Kidney epithelial cell (primary cell): Measurements from ENCODE around the gene MLN. TPM values are rescaled to one million over a fixed set of nuclear protein-coding genes. Genes with fewer than 3 reads are reported as not detected.

Experiments
- DNase-seq: peaks from one replicate; pipeline ENCODE4 v3.0.0-alpha.2; 2010; ENCODE audit warnings: low read depth
- H3K27me3 ChIP-seq: 2 replicates; pipeline ENCODE4 v1.6.0; 2011; ENCODE audit warnings: low read length; ENCODE audit not compliant: control insufficient read depth, insufficient read depth
- H3K36me3 ChIP-seq: 2 replicates; pipeline ENCODE4 v1.5.1; 2011; ENCODE audit warnings: low read length; ENCODE audit not compliant: control insufficient read depth, insufficient read depth
- H3K4me3 ChIP-seq: 2 replicates; pipeline ENCODE4 v1.5.1; 2011; ENCODE audit warnings: low read depth, mild to moderate bottlenecking, control low read depth, low read length
- total RNA-seq: library from RNA; depleted of rRNA; stranded (reverse); fragments of >200 nt; gene quantifications from 2 replicates; pipeline ENCODE4 v1.2.3, GENCODE V29; 2015
- TF ChIP-seq, protein P1 (sequence below): IDR thresholded peaks from 2 replicates; pipeline ENCODE4 v1.5.1; 2011; ENCODE audit warnings: mild to moderate bottlenecking, moderate library complexity, low read length, control low read depth, inconsistent platforms; ENCODE audit not compliant: insufficient read depth, poor library complexity, severe bottlenecking

The MLN gene
- total RNA-seq, 1 donor from 2014 or later: not detected

DNA sequence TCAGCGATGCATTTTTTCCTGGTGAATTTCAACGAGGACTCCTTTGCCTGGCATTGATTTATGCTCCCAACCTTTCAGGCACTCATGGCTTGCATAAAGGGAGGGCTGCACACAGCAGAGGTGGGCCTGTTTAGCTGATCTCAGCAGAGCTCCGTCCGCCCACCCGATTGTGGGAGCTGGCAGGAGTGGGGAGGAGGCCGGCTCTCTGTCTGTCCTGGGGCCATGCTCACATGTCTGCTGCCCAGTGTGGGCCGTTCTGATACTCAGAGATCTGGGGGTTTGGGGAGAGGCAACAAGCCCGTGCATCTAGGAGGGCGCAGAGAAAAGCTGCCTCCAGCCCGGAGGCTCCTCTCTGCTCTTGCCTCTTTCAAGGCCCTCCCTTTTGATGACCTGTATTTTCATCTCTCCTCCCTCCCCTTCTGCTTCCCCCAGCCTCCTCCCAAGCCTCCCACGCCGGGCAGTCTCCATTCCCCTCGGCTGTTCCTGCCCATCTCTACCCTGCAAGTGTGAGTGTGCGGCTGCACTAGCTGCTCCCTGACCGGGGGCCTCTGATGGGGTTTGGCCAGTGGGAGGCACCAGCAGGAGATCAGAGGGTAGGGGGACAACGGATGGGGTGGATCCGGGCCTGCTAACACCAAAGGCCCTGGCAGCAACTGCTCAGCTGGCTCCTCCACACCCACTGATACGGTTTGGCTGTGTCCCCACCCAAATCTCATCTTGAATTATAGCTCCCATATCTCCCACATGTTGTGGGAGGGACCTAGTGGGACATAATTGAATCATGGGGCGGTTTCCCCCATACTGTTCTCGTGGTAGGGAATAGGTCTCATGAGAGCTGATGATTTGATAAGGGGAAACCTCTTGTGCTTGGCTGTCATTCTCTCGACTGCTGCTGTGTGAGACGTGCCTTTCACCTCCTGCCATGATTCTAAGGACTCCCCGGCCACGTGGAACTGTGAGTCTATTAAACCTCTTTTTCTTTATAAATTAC lies 39.6 kb upstream of the MLN start:
- Histone ChIP-seq H3K36me3 (no peaks in the 10 kb centered on the region), H3K4me3 (no peak overlapping the region), H3K27me3 (no peaks in the 10 kb centered on the region)
- TF ChIP-seq, protein P1, sequence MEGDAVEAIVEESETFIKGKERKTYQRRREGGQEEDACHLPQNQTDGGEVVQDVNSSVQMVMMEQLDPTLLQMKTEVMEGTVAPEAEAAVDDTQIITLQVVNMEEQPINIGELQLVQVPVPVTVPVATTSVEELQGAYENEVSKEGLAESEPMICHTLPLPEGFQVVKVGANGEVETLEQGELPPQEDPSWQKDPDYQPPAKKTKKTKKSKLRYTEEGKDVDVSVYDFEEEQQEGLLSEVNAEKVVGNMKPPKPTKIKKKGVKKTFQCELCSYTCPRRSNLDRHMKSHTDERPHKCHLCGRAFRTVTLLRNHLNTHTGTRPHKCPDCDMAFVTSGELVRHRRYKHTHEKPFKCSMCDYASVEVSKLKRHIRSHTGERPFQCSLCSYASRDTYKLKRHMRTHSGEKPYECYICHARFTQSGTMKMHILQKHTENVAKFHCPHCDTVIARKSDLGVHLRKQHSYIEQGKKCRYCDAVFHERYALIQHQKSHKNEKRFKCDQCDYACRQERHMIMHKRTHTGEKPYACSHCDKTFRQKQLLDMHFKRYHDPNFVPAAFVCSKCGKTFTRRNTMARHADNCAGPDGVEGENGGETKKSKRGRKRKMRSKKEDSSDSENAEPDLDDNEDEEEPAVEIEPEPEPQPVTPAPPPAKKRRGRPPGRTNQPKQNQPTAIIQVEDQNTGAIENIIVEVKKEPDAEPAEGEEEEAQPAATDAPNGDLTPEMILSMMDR: no peak
- no peak for DNase-seq

DNA sequence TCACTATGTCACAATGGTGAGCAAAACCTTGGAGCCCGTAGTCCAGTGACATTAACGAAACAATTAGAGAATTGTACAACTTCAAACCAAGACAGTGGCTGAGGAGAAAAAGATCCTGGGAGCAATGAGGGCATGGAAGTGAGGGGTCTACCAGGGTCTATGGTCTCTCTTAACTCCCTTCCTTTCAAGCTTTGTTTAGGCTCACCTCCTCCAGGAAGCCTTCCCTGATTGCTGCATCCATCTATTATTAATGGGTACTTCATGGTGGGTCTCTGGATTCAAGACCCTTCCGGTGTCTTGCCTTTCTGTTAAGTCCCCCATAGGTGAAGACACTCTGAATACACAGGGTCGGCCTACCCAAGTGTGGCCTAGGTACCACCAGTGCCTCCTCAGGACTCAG lies 38.1 kb upstream of the MLN start:
- no peaks in the 10 kb centered on the region for H3K36me3 ChIP-seq
- TF ChIP-seq, protein P1: no peak
- H3K4me3 ChIP-seq: no peak overlapping the region
- no peak for DNase-seq
- no peaks in the 10 kb centered on the region for H3K27me3 ChIP-seq

DNA sequence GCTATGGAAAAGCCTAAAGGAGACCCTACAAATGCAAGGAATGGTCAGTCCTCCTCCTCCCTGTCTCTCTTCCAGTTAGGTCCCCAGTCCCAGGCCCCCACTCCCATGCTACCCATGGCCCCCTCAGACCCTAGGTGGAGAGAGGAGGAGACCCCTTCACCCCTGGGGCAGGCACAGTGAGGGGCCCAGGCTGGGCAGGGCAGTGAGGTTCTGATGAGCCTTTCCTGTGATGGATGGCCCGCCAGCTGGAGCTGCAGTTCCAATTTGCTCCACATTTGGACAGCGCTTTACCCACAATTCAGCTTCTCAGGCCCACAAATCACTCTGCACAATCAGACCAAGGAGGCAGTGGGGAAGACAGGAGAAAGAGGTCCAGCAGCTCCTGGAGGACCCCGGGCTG lies 37.3 kb upstream of the MLN start:
- TF ChIP-seq, protein P1: no peak
- Histone ChIP-seq H3K4me3 (no peak overlapping the region), H3K27me3 (no peaks in the 10 kb centered on the region), H3K36me3 (no peaks in the 10 kb centered on the region)
- DNase-seq: no peak

DNA sequence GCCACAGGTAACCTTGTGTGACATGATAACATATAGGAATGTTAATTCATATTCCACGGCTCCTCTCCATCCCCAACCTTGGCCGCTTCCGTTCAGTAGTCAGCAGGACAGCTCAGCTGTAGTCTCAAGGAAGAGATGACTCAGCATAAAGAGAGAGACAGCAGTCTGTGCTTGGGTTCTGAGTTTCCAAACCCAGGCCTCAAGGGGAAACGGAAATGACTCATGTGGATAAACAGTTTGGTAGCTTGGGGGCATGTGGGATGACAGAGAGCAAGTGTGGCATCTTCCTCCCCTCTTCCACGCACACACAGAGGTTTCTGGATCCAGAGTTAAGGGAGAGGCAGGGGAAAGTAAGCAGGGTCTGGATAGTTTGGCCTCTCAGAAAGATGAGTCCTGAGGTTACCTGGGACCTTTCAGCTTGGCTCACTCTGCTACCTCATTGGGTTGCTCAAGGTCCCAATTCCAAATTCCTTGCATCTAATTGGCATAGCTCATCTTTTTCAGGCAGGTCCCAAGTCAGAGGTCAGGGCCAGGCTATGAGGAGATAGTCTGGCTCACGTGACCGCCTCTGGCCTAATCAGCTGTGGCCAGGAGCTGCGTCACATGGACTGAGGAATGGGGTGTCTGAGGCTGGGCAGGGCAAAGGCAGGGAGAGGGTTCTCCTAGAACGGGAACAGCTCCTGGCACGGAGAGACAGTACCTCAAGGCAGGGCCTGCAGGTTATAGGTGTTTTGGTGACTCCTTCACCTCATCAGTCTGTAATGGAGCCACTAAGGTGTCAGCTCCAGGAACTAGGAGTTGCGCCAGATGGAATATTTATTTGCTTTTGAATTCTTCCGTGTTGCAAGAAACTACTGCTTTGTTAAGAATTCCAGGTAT lies 36.5 kb upstream of the MLN start:
- DNase-seq: peak; percentile 92
- Histone ChIP-seq H3K4me3 (no peak overlapping the region), H3K36me3 (no peaks in the 10 kb centered on the region), H3K27me3 (no peaks in the 10 kb centered on the region)
- TF ChIP-seq, protein P1: no peak

DNA sequence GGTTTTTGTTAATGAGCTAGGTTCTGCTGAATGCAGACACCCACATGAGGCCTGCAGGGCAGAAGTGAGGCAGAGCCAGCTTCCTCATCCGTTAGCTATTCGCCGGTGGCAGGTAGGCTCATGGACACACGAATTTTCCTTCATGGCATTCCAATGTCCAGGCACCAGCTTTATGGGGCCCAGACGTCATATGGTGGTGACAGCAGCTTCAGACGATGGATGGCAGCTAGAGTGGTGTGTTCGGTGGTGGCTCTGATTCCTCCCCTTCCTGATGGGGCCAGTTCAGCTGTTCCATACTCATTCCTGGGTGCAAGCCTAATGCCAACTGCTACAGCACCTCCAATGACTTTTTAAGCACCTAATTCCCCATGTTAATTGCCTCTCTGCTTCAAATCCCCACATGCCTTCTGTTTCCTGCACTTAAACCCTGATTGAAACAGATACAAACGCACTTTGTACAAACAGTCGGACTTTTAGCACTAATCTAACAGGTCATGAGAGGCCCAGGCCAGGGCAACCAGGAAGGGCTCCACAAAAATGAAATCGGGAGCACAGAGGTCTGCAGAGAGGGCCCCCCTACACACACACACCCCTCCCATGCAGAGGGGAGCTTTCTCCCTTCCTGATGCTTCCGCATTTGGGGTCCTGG lies 35.7 kb upstream of the MLN start:
- TF ChIP-seq, protein P1: no peak
- Histone ChIP-seq H3K27me3 (no peaks in the 10 kb centered on the region), H3K4me3 (no peak overlapping the region), H3K36me3 (no peaks in the 10 kb centered on the region)
- DNase-seq: no peak
